Subcutaneous adipose tissue (tissue), 4 donors: ENCODE measurements around the gene FGF21. TPM values are rescaled to one million over a fixed set of nuclear protein-coding genes. Genes with fewer than 3 reads are reported as not detected.

Experiments
- CTCF ChIP-seq: fragments of 450-650 bp; IDR thresholded peaks from one replicate; pipeline ENCODE4 v1.5.1; 2016; ENCODE audit warnings: low read depth, mild to moderate bottlenecking, control low read depth, antibody characterized with exemption, moderate library complexity
- total RNA-seq, 4 donors: library from RNA; depleted of rRNA; stranded (reverse); fragments of >200 nt; gene quantifications; one replicate each; pipeline ENCODE4 v1.1.0, GENCODE V29; 2016

Gene FGF21
- total RNA-seq, 4 donors from 2014 or later: not detected

GRCh38 chr19:48735031-48735615 lies 20.2 kb upstream of the FGF21 start:
- no peak for TF ChIP-seq CTCF

DNA sequence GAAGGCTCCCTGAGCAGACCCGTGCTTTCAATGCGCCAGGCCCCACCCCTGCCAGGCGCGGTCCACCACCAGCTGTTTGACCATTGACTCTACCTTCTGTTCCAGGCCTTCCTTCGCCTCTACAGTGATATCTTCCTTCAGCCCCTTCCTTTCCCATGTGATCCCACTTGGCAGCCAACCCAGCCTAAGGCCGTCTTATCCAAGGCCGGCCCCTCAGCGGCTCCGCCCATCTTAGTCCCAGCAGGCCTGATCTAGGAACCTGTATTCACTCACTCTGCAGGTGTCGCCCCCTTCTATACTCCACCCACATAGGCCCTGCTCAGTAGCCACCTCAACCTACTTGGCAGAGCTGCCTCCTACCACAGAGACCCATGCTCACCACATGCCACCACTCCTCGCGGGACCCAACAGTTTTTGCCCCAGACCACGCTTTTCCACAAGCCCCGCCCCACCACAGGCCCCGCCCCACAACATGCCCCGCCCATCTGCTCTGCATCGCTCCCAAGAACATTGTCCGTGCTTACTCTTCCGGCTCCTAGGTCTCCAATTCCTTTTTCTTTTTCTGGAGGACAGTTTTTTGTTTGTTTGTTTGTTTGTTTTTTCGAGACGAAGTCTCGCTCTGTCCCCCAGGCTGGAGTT lies 17.8 kb upstream of the FGF21 start:
- no peak for TF ChIP-seq CTCF

DNA sequence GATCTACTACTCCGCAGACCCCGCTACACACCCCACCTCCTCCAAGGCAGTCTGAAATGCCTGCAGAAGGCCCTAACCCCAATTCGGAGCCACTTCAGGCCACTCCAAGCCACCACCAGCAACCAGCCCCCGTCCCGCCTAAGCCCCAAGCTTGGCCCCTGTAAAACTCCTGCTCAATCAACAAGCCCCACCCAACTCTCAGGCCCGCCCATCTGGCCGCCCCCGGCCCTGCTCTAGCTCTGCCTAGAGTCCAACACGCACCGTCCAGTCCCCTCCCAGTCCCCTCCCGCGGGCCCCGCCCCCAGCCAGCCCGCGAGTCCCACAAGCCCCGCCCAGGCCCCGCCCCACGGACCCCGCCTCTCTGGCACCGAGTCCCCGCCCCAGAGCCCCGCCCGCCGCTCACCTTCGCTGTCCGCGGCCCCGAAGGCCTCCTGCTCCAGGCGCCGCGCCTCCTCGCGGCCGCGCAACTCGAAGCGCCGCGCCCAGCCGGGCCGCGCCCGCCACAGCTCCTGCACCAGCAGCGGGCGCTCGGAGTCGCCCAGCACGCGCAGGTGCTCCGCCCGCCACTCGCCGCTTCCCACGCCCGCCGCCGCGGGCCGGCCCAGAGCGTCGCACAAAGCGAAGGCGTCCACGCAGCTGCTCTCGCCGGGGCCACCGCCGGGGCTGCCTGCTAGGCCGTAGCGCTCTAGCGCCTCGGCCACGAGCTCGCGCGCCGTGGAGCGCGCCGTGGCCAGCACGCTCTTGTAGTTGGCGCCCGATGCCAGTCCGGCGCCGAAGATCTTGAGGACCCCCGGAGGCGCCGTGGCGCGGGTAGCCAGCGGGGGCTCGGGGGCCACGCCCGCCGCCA lies 16.5 kb upstream of the FGF21 start:
- TF ChIP-seq CTCF: no peak

- no peak for TF ChIP-seq CTCF
These were observed 15.7 kb upstream of the FGF21 start for GRCh38 chr19:48739404-48740163.

DNA sequence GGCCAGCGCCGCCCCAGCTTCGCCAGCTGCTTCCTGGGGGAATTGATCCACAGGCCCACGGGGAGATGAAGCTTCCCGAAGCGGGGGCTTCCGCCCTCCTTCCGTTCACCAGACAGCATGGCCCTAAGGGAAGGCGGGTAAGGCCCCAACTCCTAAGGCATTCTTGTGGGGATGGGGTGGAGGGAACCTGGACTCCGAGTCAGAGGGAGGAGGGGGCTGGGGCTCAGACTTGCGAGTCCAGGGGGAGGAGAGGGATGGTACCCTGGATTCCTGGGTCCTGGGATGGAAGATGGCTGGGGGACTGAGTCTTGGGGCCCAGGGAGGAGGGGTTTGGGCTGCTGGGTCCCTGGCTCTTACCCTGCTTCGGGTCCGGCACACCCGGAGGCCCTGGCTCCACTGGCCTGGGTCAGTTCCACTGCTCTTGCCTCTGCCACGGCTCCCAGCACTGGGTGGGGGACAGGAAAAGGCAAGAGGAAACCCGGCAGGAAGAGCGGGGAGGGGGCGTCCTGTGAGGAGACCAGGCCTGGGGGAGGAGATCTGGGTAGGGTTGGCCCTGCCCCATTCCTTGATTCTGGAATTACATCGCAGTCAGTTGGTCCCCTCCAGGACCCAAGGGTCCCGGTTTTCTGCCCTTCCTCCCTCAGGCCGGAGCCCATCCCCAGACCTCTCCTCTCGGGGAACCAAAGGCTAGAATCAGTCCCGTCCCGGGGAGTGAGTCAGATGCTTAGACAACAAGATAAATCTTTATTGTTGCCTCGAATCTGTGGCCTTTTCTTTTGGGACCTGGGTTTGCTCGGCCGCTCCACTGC lies 15.0 kb upstream of the FGF21 start, which contains the start of gene RASIP1:
TSS of gene RASIP1 (minus strand) at position 447 of the 809 bp plus-strand sequence. CDS start at position 119, 328 bp downstream.
- TF ChIP-seq CTCF: no peak

- TF ChIP-seq CTCF: no peak
These were observed 14.0 kb upstream of the FGF21 start for GRCh38 chr19:48741129-48741999.
